Activated CD4-positive, alpha-beta T cell treated with anti-CD3 and anti-CD28 coated beads for 36 hours (primary cell): Measurements from ENCODE around the gene CALCOCO2. TPM values are rescaled to one million over a fixed set of nuclear protein-coding genes. Genes with fewer than 3 reads are reported as not detected.

Experiments used
- ATAC-seq: fragments of 200-7000 bp; cut with Tn5 transposase; one replicate; pipeline ENCODE4 v1.10.0; 2021; ENCODE audit warnings: mild to moderate bottlenecking, moderate library complexity
- CTCF ChIA-PET: fragments of 350-600 bp; sonication (Branson Sonifier 250); formaldehyde crosslinking; loops from one replicate; lab custom pipeline; 2021; ENCODE audit warnings: antibody characterized with exemption; lab: Charles Lee
- POLR2A ChIA-PET: fragments of 350-600 bp; sonication (Branson Sonifier 250); formaldehyde crosslinking; loops from one replicate; lab custom pipeline; 2021; ENCODE audit warnings: antibody characterized with exemption, inconsistent platforms; lab: Charles Lee
- DNase-seq: peaks from one replicate; pipeline ENCODE4 v3.0.0-alpha.2; 2020
- H3K27ac Mint-ChIP-seq: one replicate; pipeline ENCODE4 v1.8.0; 2021; ENCODE audit warnings: mixed read lengths
- H3K27me3 Mint-ChIP-seq: one replicate; pipeline ENCODE4 v1.8.0; 2021; ENCODE audit warnings: mixed read lengths
- H3K36me3 Mint-ChIP-seq: one replicate; pipeline ENCODE4 v1.8.0; 2021; ENCODE audit warnings: low read depth, mixed read lengths
- H3K4me1 Mint-ChIP-seq: one replicate; pipeline ENCODE4 v1.8.0; 2021; ENCODE audit warnings: mixed read lengths
- H3K4me3 Mint-ChIP-seq: one replicate; pipeline ENCODE4 v1.8.0; 2021; ENCODE audit warnings: mild to moderate bottlenecking, moderate library complexity, mixed read lengths
- H3K9me3 Mint-ChIP-seq: one replicate; pipeline ENCODE4 v1.8.0; 2021; ENCODE audit warnings: low read depth, mixed read lengths
- intact Hi-C, 2 experiments: fragments of 100-400 bp; cut with DNase I in 1 of 2; cut with micrococcal nuclease in 1 of 2; formaldehyde crosslinking; loops; one replicate each; pipeline versions ENCODE4 v1.14.2 to v1.15.1; 2022 to 2024; cut with DNase I, micrococcal nuclease
- total RNA-seq, 2 experiments: library from RNA; stranded (reverse); gene quantifications; one replicate each; pipeline ENCODE4 v1.2.3, GENCODE V29; 2021

The CALCOCO2 gene
- total RNA-seq, 2 experiments from 2014 or later = 66.7 to 102 TPM

DNA sequence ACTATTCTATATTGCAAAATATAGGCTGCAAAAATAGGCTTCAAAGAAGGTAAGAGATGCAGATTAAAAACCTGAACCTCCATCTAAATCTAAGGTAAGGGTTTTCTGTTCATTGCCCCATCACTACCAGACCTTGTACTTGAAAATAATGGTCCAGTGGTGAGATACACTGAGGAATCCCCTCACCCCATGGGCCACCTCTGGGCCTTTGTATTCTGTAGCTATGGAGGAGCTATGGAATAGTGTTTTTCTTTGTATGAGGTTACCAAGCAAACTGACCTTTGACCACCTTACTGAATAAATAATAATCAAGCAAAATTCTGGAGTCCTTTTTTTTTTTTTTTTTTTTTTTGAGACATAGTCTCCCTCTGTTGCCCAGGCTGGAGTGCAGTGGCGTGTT lies 72.6 kb downstream of the CALCOCO2 start:
- intact Hi-C loops = loop anchor here in 1 of 2 experiments (10.0 kb wide), 1 partner anchor 959 kb away; the partner anchor contains the start of gene PNPO
- no peak for ATAC-seq
- Mint-ChIP-seq H3K9me3 (no peaks in the 10 kb centered on the region), H3K4me3 (no peak overlapping the region), H3K27ac (no peak overlapping the region), H3K4me1 (peaks cover 6% of the 10 kb centered on the region), H3K36me3 (peaks cover 10% of the 10 kb centered on the region), H3K27me3 (no peaks in the 10 kb centered on the region)
- POLR2A ChIA-PET = interaction anchor here (0.6 kb wide), 2 partner anchors 11 to 629 kb away, joined by 3 to 5 read pairs; partner anchors contain the start of gene ATP5MC1
- CTCF ChIA-PET = interaction anchor here (0.6 to 1.1 kb wide), 5 partner anchors 10 to 178 kb away, joined by 3 to 5 read pairs (median 3); no protein-coding TSS in a partner anchor
- DNase-seq = no peak

DNA sequence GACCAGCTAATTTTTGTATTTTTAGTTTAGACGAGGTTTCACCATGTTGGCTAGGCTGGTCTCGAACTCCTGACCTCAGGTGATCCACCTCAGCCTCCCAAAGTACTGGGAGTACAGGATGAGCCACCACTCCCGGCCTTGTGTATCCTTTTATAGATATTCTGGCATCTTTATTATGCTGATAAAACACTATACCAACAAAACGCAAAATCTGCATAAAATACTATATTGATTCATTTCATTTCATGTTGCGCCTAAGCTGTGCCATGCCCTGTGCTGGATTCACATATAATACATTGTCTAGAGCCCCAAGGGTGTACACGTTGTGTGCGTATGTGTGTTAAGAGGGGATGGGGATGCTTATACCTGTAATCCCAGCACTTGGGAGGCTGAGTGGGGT lies 73.6 kb downstream of the CALCOCO2 start:
- H3K27me3 Mint-ChIP-seq = no peaks in the 10 kb centered on the region
- H3K9me3 Mint-ChIP-seq = no peaks in the 10 kb centered on the region
- ChIA-PET POLR2A (interaction anchor here (0.6 kb wide), 1 partner anchor 11 kb away, joined by 4 read pairs; no protein-coding TSS in a partner anchor), CTCF (interaction anchor here (0.6 to 1.2 kb wide), 3 partner anchors 10 to 46 kb away, joined by 3 to 4 read pairs (median 3); no protein-coding TSS in a partner anchor)
- peaks cover 8% of the 10 kb centered on the region for H3K4me1 Mint-ChIP-seq
- intact Hi-C loops = loop anchor here in 1 of 2 experiments (10.0 kb wide), 1 partner anchor 960 kb away; the partner anchor contains the start of gene PNPO
- H3K36me3 Mint-ChIP-seq = peaks cover 6% of the 10 kb centered on the region
- ATAC-seq (no peak), DNase-seq (no peak)
- H3K4me3 Mint-ChIP-seq = no peak overlapping the region
- H3K27ac Mint-ChIP-seq = no peak overlapping the region

DNA sequence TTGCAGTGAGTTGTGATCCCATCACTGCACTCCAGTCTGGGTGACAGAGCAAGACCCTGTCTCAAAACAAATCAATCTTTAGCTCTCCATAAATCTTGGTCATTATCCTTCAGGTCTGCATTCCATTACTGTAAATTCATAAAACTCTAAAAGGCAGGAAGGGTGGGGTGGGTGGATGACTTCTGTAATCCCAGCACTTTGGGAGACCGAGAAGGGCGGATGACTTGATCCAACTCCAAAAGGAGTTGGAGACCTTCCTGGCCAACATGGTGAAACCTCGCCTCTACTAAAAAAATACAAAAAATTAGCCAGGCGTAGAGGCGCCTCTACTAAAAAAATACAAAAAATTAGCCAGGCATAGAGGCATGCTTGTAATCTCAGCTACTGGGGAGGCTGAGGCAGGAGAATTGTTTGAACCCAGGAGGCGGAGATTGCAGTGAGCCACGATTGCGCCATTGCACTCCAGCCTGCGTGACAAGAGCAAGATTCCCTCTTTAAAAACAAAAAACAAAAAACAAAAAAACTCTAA lies 75.2 kb downstream of the CALCOCO2 start:
- Mint-ChIP-seq H3K27me3 (no peaks in the 10 kb centered on the region), H3K4me1 (peaks cover 24% of the 10 kb centered on the region), H3K4me3 (no peak overlapping the region), H3K27ac (no peak overlapping the region), H3K9me3 (no peaks in the 10 kb centered on the region), H3K36me3 (peaks cover 19% of the 10 kb centered on the region)
- intact Hi-C loops = loop anchor here in 1 of 2 experiments (10.0 kb wide), 1 partner anchor 961 kb away; the partner anchor contains the start of gene PNPO
- DNase-seq (no peak), ATAC-seq (no peak)
- POLR2A ChIA-PET = no interaction called here
- CTCF ChIA-PET = interaction anchor here (0.5 to 1.2 kb wide), 3 partner anchors 9 to 27 kb away, joined by 3 read pairs; no protein-coding TSS in a partner anchor

DNA sequence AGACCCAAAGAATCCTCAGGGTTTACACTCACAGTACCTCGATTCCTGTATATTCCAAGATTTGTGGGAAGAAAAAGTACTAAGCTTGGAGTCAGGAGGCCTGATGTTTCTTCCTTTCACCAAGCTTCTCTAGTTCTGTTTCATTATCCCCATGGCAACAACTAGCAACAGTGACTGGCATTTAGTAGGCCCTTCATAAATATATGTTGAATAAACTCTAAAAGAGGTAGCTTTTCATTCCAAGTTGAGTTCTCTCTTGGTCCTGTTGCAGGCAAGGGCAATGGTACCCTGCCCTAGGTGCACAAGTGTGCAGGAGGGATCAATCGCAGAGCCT lies 76.8 kb downstream of the CALCOCO2 start:
- Mint-ChIP-seq H3K4me3 (peak overlapping the region; percentile 89), H3K27me3 (no peaks in the 10 kb centered on the region), H3K9me3 (no peaks in the 10 kb centered on the region), H3K4me1 (peaks cover 40% of the 10 kb centered on the region), H3K27ac (peak overlapping the region; percentile 97), H3K36me3 (peaks cover 34% of the 10 kb centered on the region)
- ChIA-PET CTCF (interaction anchor here (1.0 to 1.1 kb wide), 2 partner anchors 13 to 23 kb away, joined by 4 to 5 read pairs; no protein-coding TSS in a partner anchor), POLR2A (interaction anchor here (0.9 to 2.9 kb wide), 3 partner anchors 10 to 15 kb away, joined by 4 to 26 read pairs (median 5); partner anchors contain the start of gene ATP5MC1)
- ATAC-seq = no peak
- DNase-seq = no peak
- intact Hi-C loops = loop anchor here (1.0 to 10.0 kb wide), 10 partner anchors 9 to 1257 kb away; partner anchors contain the start of genes ATP5MC1 (in 2 of the 2), CALCOCO2 (in 1 of the 2), PNPO (in 1 of the 2) and SNF8 (in 1 of the 2)

DNA sequence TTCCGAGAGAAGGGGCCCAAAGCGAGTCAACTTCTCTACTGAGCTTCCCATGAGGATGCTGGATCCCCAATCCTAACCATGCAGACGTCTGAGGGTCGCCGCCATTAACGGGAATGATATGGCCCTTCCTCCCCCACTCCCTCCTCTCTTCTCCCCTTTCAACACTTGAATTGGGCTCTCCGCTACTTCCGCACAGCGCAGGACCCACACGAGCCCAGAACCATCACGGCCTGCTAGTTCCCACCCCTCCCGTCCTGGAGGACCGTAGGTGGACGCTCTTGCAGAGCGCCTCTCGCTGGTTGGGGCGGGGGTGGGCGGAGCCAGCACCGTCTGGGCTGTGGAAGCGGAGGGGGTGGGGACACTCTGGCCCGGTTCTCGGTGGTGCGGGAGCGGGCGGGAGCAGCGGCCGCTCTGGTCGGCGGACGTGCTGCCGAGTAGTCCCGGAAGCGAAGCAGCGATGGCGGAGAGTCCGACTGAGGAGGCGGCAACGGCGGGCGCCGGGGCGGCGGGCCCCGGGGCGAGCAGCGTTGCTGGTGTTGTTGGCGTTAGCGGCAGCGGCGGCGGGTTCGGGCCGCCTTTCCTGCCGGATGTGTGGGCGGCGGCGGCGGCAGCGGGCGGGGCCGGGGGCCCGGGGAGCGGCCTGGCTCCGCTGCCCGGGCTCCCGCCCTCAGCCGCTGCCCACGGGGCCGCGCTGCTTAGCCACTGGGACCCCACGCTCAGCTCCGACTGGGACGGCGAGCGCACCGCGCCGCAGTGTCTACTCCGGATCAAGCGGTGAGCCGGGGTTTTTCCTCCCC lies 77.4 kb downstream of the CALCOCO2 start, which contains the start of gene UBE2Z:
Gene UBE2Z, plus strand, starts transcription at position 361 of the 797 bp plus-strand sequence. Its CDS starts 97 bp downstream, at position 458.
- peak within 1 kb of the TSS; percentile 97 for H3K27ac Mint-ChIP-seq
- no peaks in the 10 kb centered on the region for H3K27me3 Mint-ChIP-seq
- no peaks in the 10 kb centered on the region for H3K9me3 Mint-ChIP-seq
- DNase-seq (peak; percentile 94), ATAC-seq (peak; percentile 86)
- H3K36me3 Mint-ChIP-seq = peaks cover 40% of the 10 kb centered on the region
- ChIA-PET POLR2A (interaction anchor here (0.5 to 2.9 kb wide), 4 partner anchors 9 to 41 kb away, joined by 4 to 26 read pairs (median 4); partner anchors contain the start of gene ATP5MC1), CTCF (interaction anchor here (1.0 to 1.1 kb wide), 4 partner anchors 14 to 124 kb away, joined by 3 to 5 read pairs (median 4); partner anchors contain the start of gene ATP5MC1)
- intact Hi-C loops = loop anchor here (1.0 to 10.0 kb wide), 10 partner anchors 8 to 1257 kb away; partner anchors contain the start of genes ATP5MC1 (in 2 of the 2), CALCOCO2 (in 1 of the 2), PNPO (in 1 of the 2) and SNF8 (in 1 of the 2)
- H3K4me1 Mint-ChIP-seq = peaks cover 46% of the 10 kb centered on the region
- peak within 1 kb of the TSS; percentile 89 for H3K4me3 Mint-ChIP-seq

DNA sequence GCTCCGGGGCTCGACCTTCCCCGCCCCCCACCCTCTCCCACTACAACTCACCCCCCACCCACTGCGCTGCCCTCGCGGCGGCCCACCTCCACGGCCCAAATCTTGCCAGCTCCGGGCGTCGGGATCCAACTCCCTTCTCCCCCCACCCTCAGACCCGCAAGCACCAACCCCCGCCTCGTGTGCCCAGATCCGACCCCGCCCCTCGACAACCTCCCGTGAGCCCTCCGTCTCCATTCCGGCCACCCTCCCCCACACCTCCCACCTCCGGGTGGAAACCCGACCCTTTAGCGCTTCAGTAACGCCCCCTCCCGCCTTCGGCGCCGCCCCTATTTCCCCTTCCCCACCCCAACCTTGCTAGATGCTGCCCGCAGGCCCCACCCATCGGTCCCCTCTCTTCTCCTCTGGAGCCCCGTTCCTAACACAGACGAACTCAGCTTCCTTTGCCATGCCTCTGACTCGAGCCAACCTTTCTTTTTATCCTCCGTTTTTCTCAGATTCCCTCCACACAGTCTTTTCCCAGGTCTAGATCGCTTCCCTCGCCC lies 78.1 kb downstream of the CALCOCO2 start:
- ChIA-PET POLR2A (interaction anchor here (0.5 to 2.9 kb wide), 5 partner anchors 9 to 40 kb away, joined by 3 to 26 read pairs (median 4); partner anchors contain the start of gene ATP5MC1), CTCF (interaction anchor here (1.0 to 1.1 kb wide), 3 partner anchors 16 to 968 kb away, joined by 3 to 4 read pairs (median 3); partner anchors contain the start of genes ATP5MC1 and PNPO)
- Mint-ChIP-seq H3K27ac (peak overlapping the region; percentile 94), H3K36me3 (peaks cover 47% of the 10 kb centered on the region), H3K9me3 (no peaks in the 10 kb centered on the region), H3K4me1 (peaks cover 52% of the 10 kb centered on the region), H3K4me3 (peak overlapping the region; percentile 89), H3K27me3 (no peaks in the 10 kb centered on the region)
- DNase-seq (peak; percentile 95), ATAC-seq (peak; percentile 55)
- intact Hi-C loops = loop anchor here (1.0 to 10.0 kb wide), 10 partner anchors 7 to 1258 kb away; partner anchors contain the start of genes ATP5MC1 (in 2 of the 2), CALCOCO2 (in 1 of the 2), PNPO (in 1 of the 2) and SNF8 (in 1 of the 2)

DNA sequence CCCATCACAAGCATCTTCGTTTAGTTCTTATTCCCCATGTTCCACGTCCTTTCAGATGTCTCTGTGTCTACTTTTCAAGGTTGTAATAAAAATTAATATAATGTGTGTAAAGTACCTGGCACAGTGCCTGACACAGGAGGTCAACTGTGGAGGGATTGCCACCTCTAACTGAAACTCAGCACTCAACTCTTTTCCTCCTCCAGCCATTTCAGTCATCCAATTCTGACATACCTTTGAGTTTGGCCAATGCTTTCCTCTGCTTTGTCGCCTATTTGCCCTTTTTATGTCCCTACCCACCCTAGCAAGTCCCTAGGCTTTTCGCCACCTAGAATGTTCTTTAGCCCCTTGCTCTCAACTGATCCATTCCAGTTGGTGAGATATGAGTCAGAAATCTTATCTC lies 78.9 kb downstream of the CALCOCO2 start:
- Mint-ChIP-seq H3K27ac (peak overlapping the region; percentile 94), H3K9me3 (no peaks in the 10 kb centered on the region), H3K4me1 (peaks cover 61% of the 10 kb centered on the region), H3K4me3 (peak overlapping the region; percentile 89), H3K27me3 (no peaks in the 10 kb centered on the region), H3K36me3 (peaks cover 53% of the 10 kb centered on the region)
- intact Hi-C loops = loop anchor here in 1 of 2 experiments (2.0 to 10.0 kb wide), 6 partner anchors 435 to 1259 kb away; partner anchors contain the start of genes PNPO and SNX11
- DNase-seq = no peak
- ChIA-PET POLR2A (interaction anchor here (0.6 to 2.9 kb wide), 3 partner anchors 16 to 20 kb away, joined by 3 to 26 read pairs (median 3); partner anchors contain the start of gene ATP5MC1), CTCF (interaction anchor here (1.0 to 1.1 kb wide), 3 partner anchors 17 to 968 kb away, joined by 3 to 4 read pairs (median 3); partner anchors contain the start of genes ATP5MC1 and PNPO)
- ATAC-seq = no peak

DNA sequence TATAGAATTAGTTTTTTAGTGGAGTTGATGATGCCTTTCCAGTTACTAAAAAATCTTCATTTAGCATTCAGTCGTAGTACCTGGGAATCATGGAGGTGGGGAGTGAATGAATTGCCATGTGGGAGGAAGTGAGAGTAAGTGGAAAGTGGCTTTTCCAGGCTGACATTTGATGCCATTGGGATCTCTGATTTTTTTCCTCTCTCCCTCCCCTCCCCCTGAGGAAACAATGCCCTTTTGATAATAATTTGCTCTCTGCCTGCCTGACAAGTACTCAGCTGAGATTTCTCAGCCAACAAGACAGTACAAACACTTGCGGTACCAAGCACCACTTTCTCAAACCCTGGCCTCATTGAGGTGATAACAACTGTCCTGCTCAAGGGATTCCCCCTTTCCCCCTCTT lies 79.5 kb downstream of the CALCOCO2 start:
- peak overlapping the region; percentile 89 for H3K4me3 Mint-ChIP-seq
- ATAC-seq = no peak
- H3K27ac Mint-ChIP-seq = peak overlapping the region; percentile 94

DNA sequence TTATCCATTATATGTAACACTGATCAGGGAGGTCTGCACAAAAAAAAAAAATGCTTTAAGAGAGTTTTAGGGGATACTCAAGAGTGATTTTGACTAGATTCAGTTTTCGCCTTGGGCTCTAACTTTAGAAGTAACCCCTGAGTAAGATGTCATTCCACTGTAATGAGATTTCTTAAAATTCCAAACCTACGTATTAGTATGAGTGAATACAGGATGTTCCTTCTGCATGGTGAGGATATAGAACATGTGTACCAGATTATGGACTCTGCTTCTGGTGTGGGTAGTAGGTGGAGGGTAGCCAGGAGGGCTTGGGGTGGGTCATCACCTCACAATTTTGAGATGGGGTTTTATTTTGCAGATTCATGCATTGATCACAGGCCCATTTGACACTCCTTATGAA lies 81.6 kb downstream of the CALCOCO2 start:
- intact Hi-C loops = loop anchor here in 1 of 2 experiments (10.0 kb wide), 2 partner anchors 432 to 498 kb away; no protein-coding TSS in a partner anchor
- Mint-ChIP-seq H3K27me3 (no peaks in the 10 kb centered on the region), H3K36me3 (peaks cover 76% of the 10 kb centered on the region), H3K27ac (peak overlapping the region; percentile 96), H3K4me3 (peak overlapping the region; percentile 55), H3K4me1 (peaks cover 78% of the 10 kb centered on the region), H3K9me3 (no peaks in the 10 kb centered on the region)
- ChIA-PET CTCF (no interaction called here), POLR2A (no interaction called here)
- DNase-seq (no peak), ATAC-seq (no peak)

More for the DNA sequence above, 79.5 kb downstream of the CALCOCO2 start:
- H3K9me3 Mint-ChIP-seq = no peaks in the 10 kb centered on the region
- H3K4me1 Mint-ChIP-seq = peaks cover 67% of the 10 kb centered on the region
- ChIA-PET POLR2A (no interaction called here), CTCF (interaction anchor here (0.6 to 1.1 kb wide), 2 partner anchors 18 to 25 kb away, joined by 3 to 5 read pairs; partner anchors contain the start of gene ATP5MC1)
- H3K27me3 Mint-ChIP-seq = no peaks in the 10 kb centered on the region
- no peak for DNase-seq
- peaks cover 57% of the 10 kb centered on the region for H3K36me3 Mint-ChIP-seq
- intact Hi-C loops = loop anchor here in 1 of 2 experiments (10.0 kb wide), 2 partner anchors 434 to 496 kb away; no protein-coding TSS in a partner anchor
